ENCODE data around the gene ANKRD55. TPM values are rescaled to one million over a fixed set of nuclear protein-coding genes. Genes with fewer than 3 reads are reported as not detected.

Gene ANKRD55
- total RNA-seq, 2 donors from 2014 or later, result 0.27 to 0.29 TPM

- no peaks in the 10 kb centered on the region for H3K9me3 ChIP-seq (ENCODE audit: control insufficient read depth, low read length)
- no peaks in the 10 kb centered on the region for H3K36me3 ChIP-seq (ENCODE audit: control insufficient read depth, insufficient read depth, low read length)
- H3K4me1 Mint-ChIP-seq, result peaks cover 4% of the 10 kb centered on the region
- H3K27me3 ChIP-seq (ENCODE audit: control insufficient read depth, insufficient read depth, low read length, poor library complexity, severe bottlenecking), result no peaks in the 10 kb centered on the region
- TF ChIP-seq CTCF (conservative IDR thresholded peaks at IDR 0.05), result no peak
- no peak overlapping the region for H3K27ac ChIP-seq (ENCODE audit: low read depth, low read length)
- WGBS, 2 experiments (ENCODE audit: insufficient coverage in 1 of 2, insufficient read length in 1 of 2), result 90 to 94% methylated on average over 2 to 3 of the region's 3 CpGs
- H3K27ac Mint-ChIP-seq, result no peak overlapping the region
- H3K27me3 Mint-ChIP-seq (ENCODE audit: insufficient read depth), result peaks cover 2% of the 10 kb centered on the region
- H3K9ac ChIP-seq (ENCODE audit: extremely low read depth, low read length, poor library complexity, severe bottlenecking), result no peak overlapping the region
- H3K36me3 Mint-ChIP-seq (ENCODE audit: low read depth), result no peaks in the 10 kb centered on the region
- no peak overlapping the region for H3K4me3 Mint-ChIP-seq
- no peak for DNase-seq
- peaks cover 2% of the 10 kb centered on the region for H3K9me3 Mint-ChIP-seq
- H3K4me3 ChIP-seq (ENCODE audit: low read length), result no peak overlapping the region
- no peaks in the 10 kb centered on the region for H3K4me1 ChIP-seq (ENCODE audit: control insufficient read depth, insufficient read depth, low read length)
Measured at GRCh38 chr5:56267856-56268255, 34.7 kb upstream of the ANKRD55 start.

- peak; percentile 88 for TF ChIP-seq CTCF (conservative IDR thresholded peaks at IDR 0.05)
- Mint-ChIP-seq H3K9me3 (peaks cover 2% of the 10 kb centered on the region), H3K4me3 (no peak overlapping the region), H3K27ac (no peak overlapping the region), H3K36me3 (ENCODE audit: low read depth) (no peaks in the 10 kb centered on the region), H3K27me3 (ENCODE audit: insufficient read depth) (no peaks in the 10 kb centered on the region), H3K4me1 (peaks cover 2% of the 10 kb centered on the region)
- H3K9ac ChIP-seq (ENCODE audit: extremely low read depth, low read length, poor library complexity, severe bottlenecking), result no peak overlapping the region
- no peak overlapping the region for H3K4me3 ChIP-seq (ENCODE audit: low read length)
- WGBS, 2 experiments (ENCODE audit: insufficient coverage in 1 of 2, insufficient read length in 1 of 2), result 25 to 67% methylated on average over 2 to 5 of the region's 5 CpGs
- no peaks in the 10 kb centered on the region for H3K27me3 ChIP-seq (ENCODE audit: control insufficient read depth, insufficient read depth, low read length, poor library complexity, severe bottlenecking)
- H3K9me3 ChIP-seq (ENCODE audit: control insufficient read depth, low read length), result peaks cover 7% of the 10 kb centered on the region
- DNase-seq, result peak; percentile 89
- H3K4me1 ChIP-seq (ENCODE audit: control insufficient read depth, insufficient read depth, low read length), result no peaks in the 10 kb centered on the region
- no peaks in the 10 kb centered on the region for H3K36me3 ChIP-seq (ENCODE audit: control insufficient read depth, insufficient read depth, low read length)
- no peak overlapping the region for H3K27ac ChIP-seq (ENCODE audit: low read depth, low read length)
Measured at GRCh38 chr5:56264417-56265025, 31.4 kb upstream of the ANKRD55 start.

GRCh38 chr5:56262279-56262678 is 29.1 kb upstream of the ANKRD55 start:
- no peaks in the 10 kb centered on the region for H3K36me3 ChIP-seq (ENCODE audit: control insufficient read depth, insufficient read depth, low read length)
- peaks cover 12% of the 10 kb centered on the region for H3K9me3 ChIP-seq (ENCODE audit: control insufficient read depth, low read length)
- no peak overlapping the region for H3K9ac ChIP-seq (ENCODE audit: extremely low read depth, low read length, poor library complexity, severe bottlenecking)
- no peak for DNase-seq
- H3K4me1 ChIP-seq (ENCODE audit: control insufficient read depth, insufficient read depth, low read length), result no peaks in the 10 kb centered on the region
- Mint-ChIP-seq H3K27me3 (ENCODE audit: insufficient read depth) (peaks cover 2% of the 10 kb centered on the region), H3K9me3 (peaks cover 9% of the 10 kb centered on the region), H3K4me1 (no peaks in the 10 kb centered on the region), H3K36me3 (ENCODE audit: low read depth) (no peaks in the 10 kb centered on the region), H3K4me3 (no peak overlapping the region), H3K27ac (no peak overlapping the region)
- 95% methylated on average over 2 to 3 of the region's 3 CpGs for WGBS, 2 experiments (ENCODE audit: insufficient coverage in 1 of 2, insufficient read length in 1 of 2)
- TF ChIP-seq CTCF (conservative IDR thresholded peaks at IDR 0.05), result no peak
- H3K4me3 ChIP-seq (ENCODE audit: low read length), result no peak overlapping the region
- H3K27me3 ChIP-seq (ENCODE audit: control insufficient read depth, insufficient read depth, low read length, poor library complexity, severe bottlenecking), result no peaks in the 10 kb centered on the region
- no peak overlapping the region for H3K27ac ChIP-seq (ENCODE audit: low read depth, low read length)

Measured in endodermal cell (in vitro differentiated cells).